Limb (tissue), 2 donors: ENCODE measurements around the gene LRRC2.
"Not testable (repeated sequence)": the region's sequence is repeated elsewhere in the genome, so short reads cannot be mapped to it uniquely, and the experiment has no call there.

Experiments
- DNase-seq, 2 donors: peaks; one replicate each; pipeline ENCODE4 v3.0.0-alpha.2; 2016; ENCODE audit errors: extremely low spot score in 2 of 2

LRRC2 gene

GRCh38 chr3:46500656-46501635 is 65.2 kb downstream of the LRRC2 start:
- DNase-seq = no peak

- DNase-seq = no peak
Measured at GRCh38 chr3:46498916-46499519, 67.1 kb downstream of the LRRC2 start.

- DNase-seq = no peak
Measured at GRCh38 chr3:46497556-46498265, 68.4 kb downstream of the LRRC2 start, which contains the start of gene RTP3. TSS of gene RTP3 (plus strand) at chr3:46497976. CDS start at chr3:46498063, 87 bp downstream.

- DNase-seq = no peak
Measured at GRCh38 chr3:46496746-46497555, 69.2 kb downstream of the LRRC2 start.

GRCh38 chr3:46495901-46496456 is 70.1 kb downstream of the LRRC2 start:
- DNase-seq = no peak

GRCh38 chr3:46494491-46494890 is 71.6 kb downstream of the LRRC2 start:
- DNase-seq = not testable (repeated sequence)

GRCh38 chr3:46492890-46493547 is 73.1 kb downstream of the LRRC2 start:
- no peak for DNase-seq

GRCh38 chr3:46491089-46492070 is 74.7 kb downstream of the LRRC2 start:
- DNase-seq = no peak

- peak in 1 of 2 donors; percentile 10 for DNase-seq
Measured at GRCh38 chr3:46490338-46491084, 75.6 kb downstream of the LRRC2 start.

- DNase-seq = peak in 1 of 2 donors; percentile 5
Measured at GRCh38 chr3:46489875-46490274, 76.2 kb downstream of the LRRC2 start.

- DNase-seq = peak in 1 of 2 donors; percentile 20
Measured at GRCh38 chr3:46489381-46489780, 76.7 kb downstream of the LRRC2 start.

- DNase-seq = peak; percentile 85 to 93
Measured at GRCh38 chr3:46488735-46489361, 77.3 kb downstream of the LRRC2 start.

- no peak for DNase-seq
Measured at GRCh38 chr3:46485779-46486175, 80.3 kb downstream of the LRRC2 start.

- DNase-seq = peak; percentile 29 to 52
Measured at GRCh38 chr3:46484911-46485778, 81.0 kb downstream of the LRRC2 start.

GRCh38 chr3:46484388-46484787 is 81.7 kb downstream of the LRRC2 start:
- no peak for DNase-seq

GRCh38 chr3:46483825-46484224 is 82.3 kb downstream of the LRRC2 start:
- DNase-seq = no peak
